Neural progenitor cell (in vitro differentiated cells): ENCODE data around the gene TRABD2A. TPM values are rescaled to one million over a fixed set of nuclear protein-coding genes. Genes with fewer than 3 reads are reported as not detected.
A peak's percentile ranks its signal among the peaks of the same experiment; 100 is the strongest.

ENCODE experiments used
- DNase-seq: peaks from one replicate; pipeline ENCODE4 v3.0.0-alpha.2; 2016; ENCODE audit warnings: low spot score
- H2AFZ ChIP-seq: fragments of 200-600 bp; sonication (generic); replicated peaks from 2 replicates; pipeline ENCODE4 v1.6.1; 2016; ENCODE audit warnings: antibody characterized with exemption
- H3F3A ChIP-seq: fragments of 200-600 bp; sonication (generic); 2 replicates; pipeline ENCODE4 v1.6.1; 2016; ENCODE audit warnings: antibody characterized with exemption, low read depth
- H3K27ac ChIP-seq: fragments of 200-600 bp; sonication (generic); 2 replicates; pipeline ENCODE4 v1.5.1; 2016; ENCODE audit warnings: mild to moderate bottlenecking
- H3K27me3 ChIP-seq: fragments of 200-600 bp; sonication (generic); 2 replicates; pipeline ENCODE4 v1.6.1; 2016; ENCODE audit warnings: mild to moderate bottlenecking, moderate library complexity
- H3K36me3 ChIP-seq: fragments of 200-600 bp; sonication (generic); 2 replicates; pipeline ENCODE4 v1.5.1; 2016
- H3K4me1 ChIP-seq: fragments of 200-600 bp; sonication (generic); 2 replicates; pipeline ENCODE4 v1.6.1; 2016; ENCODE audit warnings: mixed run types
- H3K4me2 ChIP-seq: fragments of 200-600 bp; sonication (generic); 2 replicates; pipeline ENCODE4 v1.6.1; 2016
- H3K4me3 ChIP-seq: fragments of 200-600 bp; sonication (generic); 2 replicates; pipeline ENCODE4 v1.5.1; 2016
- H3K79me2 ChIP-seq: fragments of 200-600 bp; sonication (generic); 2 replicates; pipeline ENCODE4 v1.6.1; 2016; ENCODE audit warnings: low read depth
- H3K9ac ChIP-seq: fragments of 200-600 bp; sonication (generic); 2 replicates; pipeline ENCODE4 v1.6.1; 2016
- H3K9me3 ChIP-seq: fragments of 200-600 bp; sonication (generic); 2 replicates; pipeline ENCODE4 v1.5.1; 2016; ENCODE audit warnings: low read depth
- H4K20me1 ChIP-seq: fragments of 200-600 bp; sonication (generic); 2 replicates; pipeline ENCODE4 v1.6.1; 2016; ENCODE audit warnings: low read depth
- H3K27ac Mint-ChIP-seq: 3 replicates; pipeline ENCODE4 v1.8.0; 2021; ENCODE audit warnings: mixed read lengths
- H3K27me3 Mint-ChIP-seq: 2 replicates; pipeline ENCODE4 v1.8.0; 2022; ENCODE audit warnings: low read depth, mild to moderate bottlenecking, inconsistent platforms, moderate library complexity, mixed read lengths; ENCODE audit not compliant: insufficient read depth
- H3K36me3 Mint-ChIP-seq: 3 replicates; pipeline ENCODE4 v1.8.0; 2021; ENCODE audit warnings: mixed read lengths
- H3K4me1 Mint-ChIP-seq: 3 replicates; pipeline ENCODE4 v1.8.0; 2021; ENCODE audit warnings: mixed read lengths
- H3K4me3 Mint-ChIP-seq: 3 replicates; pipeline ENCODE4 v1.8.0; 2021; ENCODE audit warnings: mild to moderate bottlenecking, moderate library complexity, mixed read lengths
- H3K9me3 Mint-ChIP-seq: 3 replicates; pipeline ENCODE4 v1.8.0; 2020; ENCODE audit warnings: mixed read lengths
- EZH2 ChIP-seq: fragments of 200-600 bp; sonication (generic); IDR thresholded peaks from 2 replicates; pipeline ENCODE4 v1.6.1; 2017; ENCODE audit warnings: antibody characterized with exemption, mild to moderate bottlenecking, moderate library complexity
- EZH2phosphoT487 ChIP-seq: fragments of 200-600 bp; sonication (generic); IDR thresholded peaks from 2 replicates; pipeline ENCODE4 v1.6.1; 2017; ENCODE audit warnings: antibody characterized with exemption
- total RNA-seq: library from RNA; depleted of rRNA; stranded (reverse); fragments of >200 nt; gene quantifications from 2 replicates; pipeline ENCODE4 v1.2.3, GENCODE V29; 2015; ENCODE audit warnings: low replicate concordance
- TF ChIP-seq, protein P1 (sequence below): fragments of 200-600 bp; sonication (generic); IDR thresholded peaks from 2 replicates; pipeline ENCODE4 v1.5.1; 2017; ENCODE audit warnings: antibody characterized with exemption, mild to moderate bottlenecking

Gene TRABD2A
- total RNA-seq, 1 donor from 2014 or later = 2.0 TPM

DNA sequence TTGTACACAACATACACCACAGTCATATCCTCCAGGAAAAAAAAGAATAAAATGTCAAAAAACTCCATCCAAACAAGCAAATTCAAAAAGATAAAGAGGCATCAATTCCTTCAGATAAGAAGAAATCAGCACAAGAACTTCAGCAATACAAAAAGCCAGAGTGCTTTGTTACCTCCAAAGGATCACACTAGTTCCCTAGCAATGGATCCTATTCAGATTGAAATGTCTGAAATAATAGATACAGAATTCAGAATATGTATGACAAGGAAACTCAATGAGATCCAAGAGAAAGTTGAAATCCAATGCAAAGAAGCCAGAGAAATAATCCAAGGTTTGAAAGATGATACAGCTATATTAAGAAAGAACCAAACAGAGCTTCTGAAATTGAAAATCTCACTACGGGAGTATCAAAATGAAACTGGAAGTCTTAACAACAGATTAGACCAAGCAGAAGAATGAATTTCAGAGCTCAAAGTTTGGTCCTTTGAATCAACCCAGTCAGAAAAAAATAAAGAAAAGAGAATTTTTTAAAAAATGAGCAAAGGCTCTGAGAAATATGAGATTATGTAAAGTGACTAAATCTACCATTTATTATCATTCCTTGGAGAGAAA, 80.6 kb downstream of the TRABD2A start:
- H3K36me3 ChIP-seq = no peaks in the 10 kb centered on the region
- H3F3A ChIP-seq = no peaks in the 10 kb centered on the region
- Mint-ChIP-seq H3K9me3 (peaks cover 5% of the 10 kb centered on the region), H3K36me3 (no peaks in the 10 kb centered on the region), H3K27ac (peak overlapping the region; percentile 5), H3K4me1 (peaks cover 14% of the 10 kb centered on the region), H3K27me3 (no peaks in the 10 kb centered on the region), H3K4me3 (no peak overlapping the region)
- H3K27me3 ChIP-seq = no peaks in the 10 kb centered on the region
- no peak overlapping the region for H3K9ac ChIP-seq
- no peaks in the 10 kb centered on the region for H3K9me3 ChIP-seq
- H3K27ac ChIP-seq = no peak overlapping the region
- no peak overlapping the region for H2AFZ ChIP-seq
- no peak overlapping the region for H3K4me3 ChIP-seq
- H3K79me2 ChIP-seq = no peaks in the 10 kb centered on the region
- TF ChIP-seq, protein P1, sequence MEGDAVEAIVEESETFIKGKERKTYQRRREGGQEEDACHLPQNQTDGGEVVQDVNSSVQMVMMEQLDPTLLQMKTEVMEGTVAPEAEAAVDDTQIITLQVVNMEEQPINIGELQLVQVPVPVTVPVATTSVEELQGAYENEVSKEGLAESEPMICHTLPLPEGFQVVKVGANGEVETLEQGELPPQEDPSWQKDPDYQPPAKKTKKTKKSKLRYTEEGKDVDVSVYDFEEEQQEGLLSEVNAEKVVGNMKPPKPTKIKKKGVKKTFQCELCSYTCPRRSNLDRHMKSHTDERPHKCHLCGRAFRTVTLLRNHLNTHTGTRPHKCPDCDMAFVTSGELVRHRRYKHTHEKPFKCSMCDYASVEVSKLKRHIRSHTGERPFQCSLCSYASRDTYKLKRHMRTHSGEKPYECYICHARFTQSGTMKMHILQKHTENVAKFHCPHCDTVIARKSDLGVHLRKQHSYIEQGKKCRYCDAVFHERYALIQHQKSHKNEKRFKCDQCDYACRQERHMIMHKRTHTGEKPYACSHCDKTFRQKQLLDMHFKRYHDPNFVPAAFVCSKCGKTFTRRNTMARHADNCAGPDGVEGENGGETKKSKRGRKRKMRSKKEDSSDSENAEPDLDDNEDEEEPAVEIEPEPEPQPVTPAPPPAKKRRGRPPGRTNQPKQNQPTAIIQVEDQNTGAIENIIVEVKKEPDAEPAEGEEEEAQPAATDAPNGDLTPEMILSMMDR = no peak
- TF ChIP-seq EZH2 (no peak), EZH2phosphoT487 (no peak)
- H3K4me2 ChIP-seq = no peak overlapping the region
- no peak for DNase-seq
- no peaks in the 10 kb centered on the region for H3K4me1 ChIP-seq
- H4K20me1 ChIP-seq = no peaks in the 10 kb centered on the region

DNA sequence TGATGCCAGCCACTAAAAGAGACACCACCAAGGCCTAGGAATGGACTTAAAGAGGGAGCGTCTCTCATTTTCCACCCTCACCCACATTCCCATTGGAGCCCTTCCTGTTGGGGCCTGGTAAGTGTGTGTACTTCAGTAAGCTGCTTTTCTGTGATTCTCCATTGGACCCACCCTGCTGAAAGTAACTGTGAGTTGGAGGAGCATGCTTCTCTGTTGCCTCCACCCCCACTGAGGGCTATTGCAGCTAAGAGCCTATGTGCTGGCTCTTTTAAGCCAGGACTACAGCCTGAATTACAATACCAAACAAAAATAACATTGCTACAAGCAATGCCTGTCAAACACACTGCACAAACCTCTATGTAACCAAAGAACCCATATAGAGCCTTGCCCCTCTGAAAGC, 81.1 kb downstream of the TRABD2A start:
- H4K20me1 ChIP-seq = no peaks in the 10 kb centered on the region
- Mint-ChIP-seq H3K36me3 (no peaks in the 10 kb centered on the region), H3K27me3 (no peaks in the 10 kb centered on the region), H3K4me3 (no peak overlapping the region), H3K4me1 (peaks cover 14% of the 10 kb centered on the region), H3K9me3 (peaks cover 5% of the 10 kb centered on the region), H3K27ac (no peak overlapping the region)
- no peak overlapping the region for H3K4me2 ChIP-seq
- no peaks in the 10 kb centered on the region for H3F3A ChIP-seq
- H3K9me3 ChIP-seq = no peaks in the 10 kb centered on the region
- no peaks in the 10 kb centered on the region for H3K79me2 ChIP-seq
- TF ChIP-seq EZH2 = no peak
- TF ChIP-seq, protein P1 = no peak
- TF ChIP-seq EZH2phosphoT487 = no peak
- no peak overlapping the region for H3K27ac ChIP-seq
- DNase-seq = no peak
- no peaks in the 10 kb centered on the region for H3K27me3 ChIP-seq
- no peaks in the 10 kb centered on the region for H3K4me1 ChIP-seq
- no peaks in the 10 kb centered on the region for H3K36me3 ChIP-seq
- no peak overlapping the region for H3K9ac ChIP-seq
- H3K4me3 ChIP-seq = no peak overlapping the region
- peak overlapping the region; percentile 17 for H2AFZ ChIP-seq

DNA sequence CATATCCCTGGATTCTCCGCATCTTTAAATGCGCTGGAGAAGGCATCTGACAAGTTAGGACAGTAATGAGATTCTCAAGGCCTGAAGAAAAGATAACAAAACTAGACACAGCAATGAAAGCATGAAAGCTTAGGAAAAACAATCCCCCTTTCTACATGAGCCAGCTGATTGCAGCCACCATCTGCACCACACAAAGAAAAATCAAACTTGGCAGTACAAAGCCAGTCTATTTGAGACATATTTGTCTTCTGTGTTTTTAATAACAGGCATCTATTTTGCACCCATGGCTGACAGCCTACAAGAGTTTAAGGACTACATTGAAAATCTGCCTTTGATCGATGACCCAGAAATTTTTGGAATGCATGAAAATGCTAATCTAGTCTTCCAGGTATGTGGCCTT, 83.6 kb downstream of the TRABD2A start:
- H3K27ac ChIP-seq = no peak overlapping the region
- H3K9ac ChIP-seq = no peak overlapping the region
- H3K36me3 Mint-ChIP-seq = no peaks in the 10 kb centered on the region
- H4K20me1 ChIP-seq = no peaks in the 10 kb centered on the region
- H3K27me3 ChIP-seq = no peaks in the 10 kb centered on the region
- H3K4me3 Mint-ChIP-seq = no peak overlapping the region
- no peaks in the 10 kb centered on the region for H3K27me3 Mint-ChIP-seq
- H3K4me1 ChIP-seq = no peaks in the 10 kb centered on the region
- H3K4me2 ChIP-seq = no peak overlapping the region
- DNase-seq = no peak
- no peaks in the 10 kb centered on the region for H3K36me3 ChIP-seq
- H3F3A ChIP-seq = no peaks in the 10 kb centered on the region
- H3K4me1 Mint-ChIP-seq = peaks cover 14% of the 10 kb centered on the region
- peaks cover 5% of the 10 kb centered on the region for H3K9me3 Mint-ChIP-seq
- H3K4me3 ChIP-seq = no peak overlapping the region
- H2AFZ ChIP-seq = no peak overlapping the region
- TF ChIP-seq, protein P1 = no peak
- TF ChIP-seq EZH2 = no peak
- no peak for TF ChIP-seq EZH2phosphoT487
- peak overlapping the region; percentile 43 for H3K27ac Mint-ChIP-seq
- no peaks in the 10 kb centered on the region for H3K79me2 ChIP-seq
- no peaks in the 10 kb centered on the region for H3K9me3 ChIP-seq
